GM19467 (cell line): ENCODE data around the gene CTU2.

Source experiments
- ATAC-seq: cut with Tn5 transposase; IDR thresholded peaks from one replicate; pipeline ENCODE4 v1.9.1; 2021; ENCODE audit warnings: mild to moderate bottlenecking, moderate library complexity; ENCODE audit not compliant: unreplicated experiment

Gene CTU2

DNA sequence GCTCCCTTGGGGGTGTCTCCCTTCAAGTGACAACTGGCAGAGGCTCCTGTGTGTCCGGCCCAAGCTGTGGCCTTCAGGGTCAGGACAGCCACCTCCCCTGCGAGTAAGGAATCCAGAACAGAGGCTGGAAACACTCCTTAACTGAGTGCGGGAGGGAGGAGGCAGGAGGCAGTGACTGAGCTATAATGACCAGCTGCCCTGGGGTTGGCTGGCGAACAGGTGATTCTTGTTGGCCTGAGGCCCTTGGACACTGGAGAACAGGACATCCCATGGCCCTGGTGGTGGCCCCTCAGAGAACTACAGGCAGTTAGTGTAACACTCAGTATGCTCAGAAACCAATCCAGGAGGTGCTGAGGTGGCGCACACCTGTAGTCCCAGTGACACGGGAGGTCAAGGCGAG lies 10.6 kb upstream of the CTU2 start:
- ATAC-seq: no peak

DNA sequence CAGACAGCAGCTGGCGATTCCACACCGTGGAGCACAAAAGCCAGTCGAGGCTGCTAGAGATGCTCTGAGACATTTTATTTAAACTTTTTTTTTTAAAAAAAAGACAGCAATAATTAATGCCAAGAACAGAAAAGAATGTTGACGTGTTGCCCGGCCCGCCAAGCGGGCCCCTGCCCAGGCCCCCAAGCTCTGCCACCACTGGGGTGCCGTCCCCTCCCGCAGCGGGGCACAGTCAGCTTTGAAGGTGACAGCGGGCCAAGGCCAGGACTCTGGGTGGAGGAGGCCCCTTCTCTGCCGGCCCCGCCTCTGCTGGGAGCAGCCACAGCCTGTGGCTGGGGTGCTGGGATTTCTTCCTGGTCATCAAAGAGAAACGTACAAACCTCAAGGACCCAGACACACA lies 9.9 kb upstream of the CTU2 start:
- ATAC-seq: no peak

DNA sequence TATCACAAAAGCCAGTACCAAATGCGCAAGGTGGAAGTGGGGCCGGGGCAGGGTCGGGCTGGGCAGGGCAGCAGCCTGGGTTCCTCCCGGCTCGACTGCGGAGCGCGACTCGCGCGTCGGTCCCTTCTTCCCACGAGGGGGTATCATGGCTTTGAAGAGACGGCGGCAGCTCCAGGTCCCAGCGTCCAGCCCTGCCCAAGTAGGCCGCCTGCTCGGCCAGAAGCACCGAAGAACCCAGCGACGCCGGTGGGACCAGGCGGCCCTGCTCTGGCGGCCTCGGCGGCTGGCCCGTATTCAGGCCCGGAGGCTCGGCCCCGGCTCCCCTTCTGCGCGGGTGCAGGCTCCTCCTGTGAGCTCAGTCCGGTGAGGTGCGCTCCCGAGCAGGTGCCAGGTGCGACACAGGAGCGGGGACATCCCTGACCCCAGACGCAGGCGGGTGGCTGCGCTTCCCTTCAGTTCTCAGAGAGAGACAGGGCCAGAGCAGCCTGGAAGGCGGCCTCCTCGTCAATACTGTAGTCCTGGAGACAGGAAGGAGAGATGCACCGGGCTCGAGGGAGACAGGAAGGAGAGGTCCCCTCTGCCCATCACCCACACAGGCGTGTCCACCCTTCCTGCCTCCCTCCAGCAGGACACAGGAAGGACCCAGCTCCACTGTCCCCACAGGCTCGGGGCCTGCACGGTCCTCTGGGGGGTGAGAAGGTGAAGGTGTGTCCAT lies 9.0 kb upstream of the CTU2 start:
- ATAC-seq: no peak

DNA sequence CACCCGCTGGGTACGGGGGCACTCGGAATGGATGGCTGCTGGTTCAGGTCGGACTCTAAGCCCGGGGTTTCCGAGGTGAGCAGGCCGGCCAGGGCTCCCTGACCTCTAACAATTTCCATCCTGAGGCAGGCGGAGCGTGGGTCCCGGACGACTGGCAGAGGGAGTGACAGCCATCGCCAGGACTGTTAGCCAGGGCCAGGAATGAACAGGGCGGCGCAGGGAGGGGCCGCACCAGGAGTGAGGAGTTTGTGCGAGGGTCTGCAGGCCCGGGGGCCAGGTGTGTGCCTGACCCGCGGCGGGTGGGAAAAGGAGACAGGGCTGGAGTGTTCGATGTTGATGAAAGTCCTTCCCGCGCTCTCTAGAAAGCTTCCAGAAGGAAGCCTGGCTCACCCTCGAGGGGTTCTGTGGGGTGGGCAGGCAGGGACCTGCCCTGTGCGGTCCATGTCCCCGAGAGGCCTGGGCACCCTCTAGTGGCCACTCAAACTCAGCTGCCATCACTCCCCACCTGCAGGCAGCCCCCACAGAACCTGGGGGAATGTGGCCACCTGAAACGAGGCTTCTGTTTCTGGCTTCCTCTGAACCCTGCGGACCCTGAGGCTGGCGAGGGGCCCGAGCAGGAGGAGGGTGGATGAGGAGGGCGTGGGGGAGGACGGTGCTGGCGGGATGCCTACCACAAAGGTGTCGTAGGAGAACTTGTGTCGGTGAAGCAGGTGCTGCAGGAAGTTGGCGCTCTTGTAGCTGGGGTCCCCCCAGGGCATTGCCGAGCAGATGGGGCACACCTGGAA lies 8.3 kb upstream of the CTU2 start:
- no peak for ATAC-seq

DNA sequence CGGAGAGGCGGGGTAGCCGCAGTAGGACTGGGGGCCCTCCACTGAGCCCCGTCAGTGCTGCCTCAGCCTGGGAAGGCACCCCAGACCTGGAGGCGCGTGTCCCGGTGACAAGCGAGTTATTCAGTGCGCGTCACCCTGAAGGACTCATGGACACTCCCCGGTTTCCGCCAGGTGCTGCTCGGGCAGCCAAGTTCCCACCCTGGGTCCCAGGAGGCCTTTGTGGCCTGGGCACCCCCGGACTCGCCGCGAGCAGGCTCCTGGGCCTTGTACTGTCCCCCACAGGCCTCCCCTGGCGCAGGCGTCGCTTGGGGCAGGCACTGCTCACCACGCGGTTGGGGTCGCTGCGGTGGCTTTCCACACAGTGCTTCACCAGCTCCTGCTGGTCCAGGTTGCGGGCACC lies 7.7 kb upstream of the CTU2 start:
- ATAC-seq: no peak

DNA sequence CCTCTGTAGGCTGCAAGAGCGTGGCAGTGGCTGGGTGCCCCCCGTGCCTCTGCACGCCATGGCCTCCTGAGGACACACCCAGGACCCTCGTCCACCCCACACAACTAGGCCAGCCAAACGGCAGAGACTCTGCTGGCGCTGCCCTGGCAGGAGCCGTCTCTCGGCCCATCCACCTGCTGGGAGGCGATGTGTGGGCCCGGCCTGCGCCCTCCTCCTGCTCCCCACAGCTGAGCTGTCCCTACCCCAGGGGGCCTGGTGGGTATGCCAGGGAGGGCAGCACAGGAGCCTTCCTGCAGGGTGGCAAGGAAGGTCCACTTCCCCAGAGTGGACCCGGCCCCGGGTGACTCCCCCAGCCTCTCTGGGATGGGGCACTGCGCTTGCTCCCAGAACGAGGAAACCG lies 7.1 kb upstream of the CTU2 start:
- ATAC-seq: no peak

DNA sequence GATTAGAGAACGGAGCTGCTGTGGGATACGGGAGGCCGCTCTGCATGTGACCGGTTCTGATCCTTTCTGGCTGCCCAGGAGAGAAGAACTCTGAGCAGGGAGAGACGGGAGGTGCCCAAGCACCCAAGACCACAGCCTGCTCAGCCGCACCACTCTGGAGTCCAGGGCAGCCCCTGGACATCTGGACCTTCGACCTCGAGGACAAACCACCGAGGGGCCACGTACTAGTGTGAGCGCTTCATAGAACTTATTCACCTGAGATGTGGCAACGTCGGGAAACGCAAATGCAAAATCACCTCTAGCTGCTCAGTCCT lies 6.0 kb upstream of the CTU2 start:
- no peak for ATAC-seq

DNA sequence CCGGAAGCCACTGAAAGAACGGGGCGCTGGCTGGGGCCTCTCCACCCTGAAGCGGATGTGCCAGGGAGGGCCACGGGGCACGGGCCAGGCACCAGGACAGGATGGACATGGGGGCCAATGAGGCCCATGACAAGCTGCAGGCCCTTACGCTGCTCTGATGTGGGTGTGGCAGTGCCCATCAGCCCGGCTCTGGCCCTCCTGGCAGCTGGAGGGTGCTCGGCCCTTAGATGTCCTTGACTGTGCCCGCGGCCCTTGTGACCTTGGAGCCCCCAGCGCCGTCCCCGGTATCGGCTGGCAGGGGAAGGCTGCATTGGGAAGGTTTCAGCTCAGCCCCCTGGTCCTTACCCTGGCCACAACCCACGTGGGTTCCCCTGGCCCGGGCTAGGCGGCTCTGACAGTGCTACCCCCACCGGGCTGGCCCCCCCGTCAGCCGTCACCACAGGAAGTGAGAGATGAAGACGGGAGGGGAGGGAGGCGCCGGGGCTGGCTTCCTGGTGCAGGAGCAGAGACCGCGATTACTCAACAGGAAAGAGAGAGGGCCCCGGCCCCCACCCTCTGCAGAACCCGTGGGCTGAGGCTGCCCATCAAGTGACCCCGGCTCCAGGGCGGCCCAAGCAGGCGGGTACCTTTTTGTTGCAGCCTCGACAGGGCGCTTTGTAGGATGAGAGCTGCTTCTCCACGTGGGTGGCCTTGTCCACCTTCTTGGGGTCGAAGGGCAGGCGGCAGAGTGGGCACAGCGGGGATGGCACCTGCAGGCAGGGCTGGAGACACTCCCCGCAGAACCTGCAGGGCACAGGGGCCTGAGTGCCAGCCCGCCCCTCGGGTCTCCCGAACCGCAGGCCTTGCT lies 5.4 kb upstream of the CTU2 start:
- peak; percentile 56 for ATAC-seq

DNA sequence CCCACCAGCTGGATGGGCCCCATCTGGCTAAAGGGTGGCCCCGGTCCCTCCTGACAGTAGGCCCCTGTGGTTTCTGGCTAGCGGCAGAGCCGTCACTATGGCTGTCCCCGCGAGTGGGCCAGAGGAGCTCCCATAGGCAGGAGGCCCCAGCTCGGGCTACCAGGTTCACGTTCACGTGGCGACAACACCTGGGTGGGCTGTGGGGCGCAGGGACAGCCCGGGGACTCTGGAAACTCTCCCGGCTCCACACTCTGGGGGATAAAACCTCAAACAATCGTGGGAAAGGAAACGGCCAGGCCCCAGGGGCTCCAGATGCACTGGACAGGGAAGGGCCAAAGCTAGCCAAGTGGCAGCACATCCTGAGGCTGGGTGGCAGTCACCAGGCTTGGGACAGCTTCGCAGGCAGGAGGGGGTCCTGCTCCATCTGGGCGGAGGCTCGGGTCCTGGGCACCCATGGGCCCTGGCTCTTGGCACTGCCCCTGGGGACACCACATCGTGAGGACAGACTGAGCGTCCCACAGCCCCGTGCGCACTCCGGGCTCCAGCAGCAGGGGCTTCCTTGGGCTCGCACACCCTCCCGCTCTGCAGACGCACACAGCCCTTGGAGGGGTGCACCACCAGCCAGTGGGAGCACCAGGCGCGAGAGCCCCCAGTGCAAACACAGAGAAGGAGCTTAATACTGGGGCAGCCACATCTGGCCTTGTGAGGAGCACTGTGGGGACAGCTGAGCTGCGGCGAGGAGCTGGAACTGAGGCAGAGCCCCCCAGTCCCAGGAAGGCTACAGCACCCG lies 4.5 kb upstream of the CTU2 start:
- no peak for ATAC-seq

DNA sequence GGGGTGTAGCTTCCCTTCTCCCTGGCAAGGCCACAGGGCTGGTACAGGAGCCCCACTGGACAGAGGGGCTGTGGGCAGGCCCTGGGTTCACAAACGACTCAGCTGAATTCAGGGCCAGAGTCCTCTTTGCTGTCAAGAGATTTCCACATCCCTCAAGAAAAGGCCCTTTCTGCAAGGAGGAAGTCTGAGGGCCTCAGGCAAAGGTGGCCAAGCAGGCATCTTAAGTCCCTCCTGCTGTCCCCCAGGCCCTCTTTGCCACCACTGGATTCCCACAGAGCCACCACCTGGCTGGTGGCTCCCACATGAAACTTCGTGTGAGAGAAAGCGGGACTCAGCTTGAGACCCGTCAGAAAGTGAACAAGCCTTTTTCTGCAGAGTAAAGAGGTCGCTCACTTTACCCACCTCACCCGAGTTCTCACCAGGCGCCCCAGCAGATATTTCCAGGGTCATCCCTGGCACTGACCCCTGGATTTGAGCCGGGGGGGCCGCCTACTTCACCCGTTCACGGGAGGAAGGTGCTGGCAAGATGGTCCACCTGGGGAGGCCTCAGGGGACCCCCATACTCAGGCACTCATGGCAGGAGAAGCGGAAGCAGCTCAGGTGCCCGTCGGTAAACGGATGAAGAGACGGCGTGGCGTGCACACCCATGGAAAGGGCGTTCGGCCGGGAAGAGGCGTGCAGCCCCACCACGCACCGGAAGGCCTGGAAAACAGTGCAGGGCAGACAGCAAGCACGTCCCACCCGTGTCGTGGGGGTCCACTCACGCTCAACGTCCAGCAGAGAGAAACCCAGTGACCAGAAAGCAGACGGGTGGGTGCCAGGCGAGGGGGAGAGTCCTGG lies 3.7 kb upstream of the CTU2 start:
- ATAC-seq: no peak

DNA sequence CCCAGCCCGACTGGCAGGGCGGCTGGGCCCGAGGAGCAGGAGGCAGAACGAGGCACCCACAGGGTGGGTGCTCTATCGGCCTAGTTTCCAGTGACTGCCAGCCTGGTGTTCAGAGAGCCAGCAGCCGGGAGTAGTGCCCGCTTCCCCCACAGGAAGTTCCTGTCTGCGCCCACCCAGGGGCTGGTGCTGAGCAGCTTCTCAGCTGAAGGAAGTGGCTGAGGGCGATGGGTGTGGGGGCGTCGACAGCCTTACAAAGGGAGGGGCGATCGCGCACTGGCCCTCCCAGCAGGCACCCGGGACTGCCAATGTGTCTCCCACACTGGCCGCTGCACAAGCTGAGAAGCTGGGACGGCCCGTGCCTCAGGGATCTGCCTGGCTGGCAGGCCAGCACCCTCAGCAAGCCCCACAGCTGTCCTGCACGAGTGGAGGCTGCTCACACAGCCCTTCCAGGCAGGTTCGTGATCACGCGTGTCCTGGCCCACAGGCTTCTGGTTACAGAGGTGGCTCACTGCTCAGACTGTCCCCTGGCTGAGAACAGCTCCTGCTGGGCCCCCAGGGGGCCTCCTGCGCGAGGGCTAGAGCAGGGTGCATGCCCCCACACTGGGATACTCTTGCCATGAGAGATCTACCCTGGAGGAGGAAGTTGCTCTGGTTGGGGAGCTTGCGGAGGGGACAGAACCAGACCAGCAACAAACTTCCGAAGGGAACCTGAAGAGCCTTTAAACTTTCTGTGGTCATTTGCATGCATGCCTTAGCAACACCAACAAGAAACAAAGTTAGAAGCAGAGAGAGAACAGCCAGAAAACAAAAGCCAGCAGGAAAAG lies 2.6 kb upstream of the CTU2 start:
- ATAC-seq: no peak

DNA sequence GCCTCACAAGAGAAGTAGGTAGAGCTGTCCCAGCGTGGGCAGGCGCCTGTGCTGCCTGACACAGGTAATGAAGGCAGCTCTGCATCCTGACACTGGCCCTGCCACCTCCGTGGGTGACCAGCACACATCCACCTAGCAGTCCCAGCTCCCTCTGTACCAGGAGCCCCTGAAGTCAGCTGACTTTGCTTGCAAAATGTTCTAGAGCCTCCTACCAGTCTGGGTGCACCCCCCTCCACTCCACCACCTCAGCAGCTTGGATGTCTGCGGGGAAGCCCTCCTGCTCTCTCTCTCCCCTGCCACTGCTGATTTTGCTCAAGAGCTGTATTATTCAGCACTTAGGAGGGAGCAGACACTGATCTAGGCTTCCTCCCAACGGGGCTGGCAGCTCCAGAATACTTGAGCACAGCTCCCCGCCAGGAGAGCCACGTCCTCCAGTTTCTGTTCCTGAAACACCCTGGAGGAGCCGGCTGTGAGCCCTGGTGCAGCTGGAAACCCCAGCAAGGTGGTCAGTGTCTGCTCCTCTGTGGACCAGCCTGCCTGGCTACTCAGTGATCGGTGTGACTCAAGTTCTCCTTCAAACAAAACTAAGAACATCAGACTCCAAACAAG lies 1.1 kb upstream of the CTU2 start:
- ATAC-seq: no peak

DNA sequence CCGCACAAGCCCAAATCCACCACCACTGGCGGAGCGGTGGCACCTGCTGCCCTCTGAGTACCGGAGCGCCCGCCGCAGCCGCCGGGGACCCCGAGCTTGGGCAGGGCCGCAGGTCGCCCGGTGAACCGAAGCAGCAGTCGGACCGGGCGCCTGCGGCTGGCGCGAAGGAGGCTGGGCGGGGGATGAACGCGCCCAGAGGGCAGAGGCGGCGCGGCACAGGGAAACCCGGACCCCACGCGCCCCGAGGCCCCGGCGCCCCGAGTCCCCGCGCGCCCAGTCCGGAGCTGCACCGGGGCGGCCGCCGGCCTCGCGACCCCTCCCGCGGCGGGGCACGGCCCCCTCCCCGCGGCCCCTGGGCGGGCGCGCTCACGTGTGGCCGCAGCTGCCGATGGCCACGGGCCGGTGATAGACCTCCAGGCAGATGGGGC lies 488 bp upstream of the CTU2 start:
- ATAC-seq: peak; percentile 20

DNA sequence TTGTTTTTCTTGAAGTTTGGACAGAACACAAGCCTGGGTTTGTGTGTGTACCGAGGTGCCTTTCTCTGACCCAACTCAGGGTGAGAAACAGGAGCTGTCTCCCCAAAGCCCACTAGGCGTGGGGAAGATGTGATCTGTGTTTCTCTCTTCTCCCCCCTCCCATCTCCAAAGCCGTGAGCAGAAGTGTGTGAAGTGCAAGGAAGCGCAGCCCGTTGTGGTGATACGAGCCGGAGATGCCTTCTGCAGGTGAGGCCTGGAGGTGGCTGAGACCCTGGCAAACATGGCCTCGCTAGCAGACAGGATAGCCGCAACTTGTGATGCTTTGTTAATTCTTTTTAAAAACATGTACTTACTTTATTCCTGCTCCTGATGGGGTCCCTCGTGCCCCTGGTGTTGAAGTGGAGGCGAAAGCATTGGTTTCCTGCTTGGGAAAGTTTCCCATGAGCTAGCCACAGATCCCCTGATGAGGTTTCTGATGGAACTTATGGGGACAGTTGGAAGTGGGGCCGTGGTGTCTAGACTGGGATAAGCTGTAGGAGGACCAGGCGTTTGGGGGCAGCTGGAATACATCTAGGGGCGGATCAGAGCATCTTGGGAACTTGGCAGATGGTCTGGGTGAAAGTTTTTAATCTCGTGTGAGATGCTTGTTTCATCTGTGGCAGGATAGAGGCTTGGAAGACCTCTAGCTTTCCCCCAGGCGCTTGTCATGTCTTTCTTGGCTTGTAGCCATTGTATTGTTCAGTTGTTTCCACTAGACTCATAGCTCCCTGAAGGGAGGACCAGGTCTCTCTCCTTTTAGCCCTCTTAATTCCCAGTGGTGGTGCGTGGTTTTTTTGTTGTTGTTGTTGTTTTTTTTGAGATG lies 893 bp downstream of the CTU2 start:
- no peak for ATAC-seq

DNA sequence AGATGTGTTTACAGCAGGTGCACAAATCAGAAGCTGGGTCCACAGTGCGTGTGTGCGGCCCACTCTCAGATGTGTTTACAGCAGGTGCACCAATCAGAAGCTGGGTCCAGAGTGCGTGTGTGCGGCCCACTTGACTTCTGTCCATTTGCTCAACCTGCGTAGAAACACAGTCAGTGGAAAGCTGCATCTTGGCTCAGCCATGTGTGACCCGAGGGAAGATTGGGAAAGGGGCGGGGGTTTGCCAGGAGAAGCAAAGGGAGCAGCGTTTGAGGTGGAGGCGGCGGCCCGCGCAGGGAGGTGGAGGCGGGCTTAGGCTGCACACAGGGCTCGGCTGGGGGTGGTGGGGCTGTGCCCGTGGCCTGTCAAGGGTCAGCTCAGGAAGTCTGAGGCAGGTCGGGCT lies 4.3 kb downstream of the CTU2 start:
- no peak for ATAC-seq

DNA sequence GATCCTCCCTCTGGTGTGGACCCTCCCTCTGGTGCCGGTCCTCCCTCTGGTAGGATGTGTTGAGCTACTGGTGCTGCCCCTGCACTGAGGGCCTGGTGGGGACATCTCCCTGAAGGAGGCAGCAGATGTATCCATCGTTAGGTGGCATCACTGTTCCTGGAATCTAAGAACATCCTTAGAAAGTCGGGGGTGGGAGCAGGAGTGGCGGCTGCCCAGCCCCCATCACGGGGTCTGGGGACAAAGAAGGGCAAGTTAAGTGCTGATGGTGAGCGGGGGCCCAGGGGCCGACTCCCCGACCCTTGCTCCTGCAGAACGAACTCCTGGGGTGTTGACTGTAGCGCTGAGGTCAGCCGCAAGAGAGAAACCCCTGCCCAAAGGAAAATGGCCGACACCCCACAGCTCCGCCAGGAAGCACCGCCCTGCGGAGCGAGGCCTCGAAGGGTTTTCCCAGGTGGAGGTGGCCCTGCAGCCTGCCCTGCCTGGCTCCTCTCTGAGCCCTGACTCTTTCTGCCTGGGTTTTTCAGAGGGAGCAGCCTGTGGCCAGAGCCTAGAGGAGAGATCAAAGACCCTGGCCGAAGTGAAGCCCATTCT lies 5.5 kb downstream of the CTU2 start:
- ATAC-seq: no peak

DNA sequence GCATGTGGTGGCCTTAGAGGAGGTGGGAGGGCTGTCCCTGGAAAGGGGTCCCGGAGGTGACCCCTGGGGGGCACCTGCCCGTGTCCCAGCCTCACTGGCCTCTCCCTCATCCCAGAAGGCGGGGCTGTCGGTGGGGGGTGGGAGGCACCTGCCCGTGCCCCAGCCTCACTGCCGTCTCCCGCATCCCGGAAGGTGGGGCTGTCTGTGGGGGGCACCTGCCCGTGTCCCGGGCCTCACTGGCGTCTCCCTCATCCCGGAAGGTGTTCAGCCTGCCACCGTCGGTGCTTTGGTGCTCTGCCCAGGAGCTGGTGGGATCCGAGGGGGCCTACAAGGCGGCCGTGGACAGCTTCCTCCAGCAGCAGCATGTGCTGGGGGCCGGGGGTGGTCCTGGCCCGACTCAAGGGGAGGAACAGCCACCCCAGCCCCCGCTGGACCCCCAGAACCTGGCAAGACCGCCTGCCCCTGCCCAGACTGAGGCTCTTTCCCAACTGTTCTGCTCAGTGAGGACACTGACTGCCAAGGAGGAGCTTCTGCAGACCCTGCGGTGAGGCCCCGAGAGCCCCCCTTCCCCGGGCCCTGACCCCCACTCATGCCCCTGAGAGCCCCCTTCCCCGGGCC lies 6.2 kb downstream of the CTU2 start:
- ATAC-seq: no peak
